Testis (tissue), 3 donors: ENCODE data around the gene FAXC. TPM values are rescaled to one million over a fixed set of nuclear protein-coding genes. Genes with fewer than 3 reads are reported as not detected.

Experiments
- DNase-seq: peaks from one replicate; pipeline ENCODE4 v3.0.0-alpha.2; 2019
- H3K27ac ChIP-seq, 2 donors: fragments of 200-600 bp; sonication (generic); one replicate each; pipeline ENCODE4 v1.5.1; 2019
- H3K27me3 ChIP-seq: fragments of 200-600 bp; sonication (generic); one replicate; pipeline ENCODE4 v1.5.1; 2019
- H3K36me3 ChIP-seq: fragments of 200-600 bp; sonication (generic); one replicate; pipeline ENCODE4 v1.5.1; 2017; ENCODE audit warnings: low read depth; ENCODE audit errors: missing control alignments
- H3K4me1 ChIP-seq: fragments of 200-600 bp; sonication (generic); one replicate; pipeline ENCODE4 v1.5.1; 2019
- H3K4me3 ChIP-seq, 2 donors: fragments of 200-600 bp; sonication (generic); one replicate each; pipeline ENCODE4 v1.5.1; 2017 to 2019
- H3K9me3 ChIP-seq: fragments of 200-600 bp; sonication (generic); one replicate; pipeline ENCODE4 v1.5.1; 2017
- CTCF ChIP-seq, 3 experiments: fragments of 450-650 bp in 2 of 3; fragments of 200-600 bp in 1 of 3; sonication (generic) in 1 of 3; IDR thresholded peaks; one replicate each; pipeline ENCODE4 v1.5.1; 2016 to 2019; ENCODE audit warnings: antibody characterized with exemption in 3 of 3, mild to moderate bottlenecking in 2 of 3, moderate library complexity in 1 of 3
- POLR2A ChIP-seq: fragments of 450-650 bp; IDR thresholded peaks from one replicate; pipeline ENCODE4 v1.6.1; 2017; ENCODE audit warnings: antibody characterized with exemption, mild to moderate bottlenecking, moderate library complexity
- WGBS, 2 donors: methylation state at CpG; one replicate each; pipeline ENCODE4 v1.1.5; 2018; 5-methylcytosine and 5-hydroxymethylcytosine counted together
- intact Hi-C: fragments of 100-400 bp; cut with DNase I; formaldehyde crosslinking; loops from one replicate; pipeline ENCODE4 v1.15.1; 2023; ENCODE audit warnings: low total_unique reads
- polyA plus RNA-seq: library from polyadenylated mRNA; stranded (reverse); fragments of 350-450 nt; fragmentation: Illumina TruSeq; extraction: RNeasy Lipid Tissue Mini Kit (QIAGEN cat#74804); gene quantifications from one replicate; pipeline ENCODE4 v1.2.3, GENCODE V29; 2014; ENCODE audit warnings: low read depth, low replicate concordance; ENCODE audit not compliant: insufficient read depth
- total RNA-seq, 2 donors: library from RNA; depleted of rRNA; stranded (reverse); fragments of >200 nt; gene quantifications; one replicate each; pipeline ENCODE4 v1.2.3, GENCODE V29; 2016

FAXC gene
- total and polyA plus RNA-seq, 3 donors from 2014 or later, result 2.7 to 5.9 (median 5.0) TPM

- H3K4me3 ChIP-seq, result no peak overlapping the region
- no peaks in the 10 kb centered on the region for H3K4me1 ChIP-seq
- H3K9me3 ChIP-seq, result no peaks in the 10 kb centered on the region
- DNase-seq, result no peak
- H3K36me3 ChIP-seq, result no peaks in the 10 kb centered on the region
- TF ChIP-seq CTCF (IDR thresholded peaks at IDR 0.05) (no peak), POLR2A (no peak)
- no peak overlapping the region for H3K27ac ChIP-seq
- intact Hi-C loops, result no loop called here
- 79 to 95% methylated on average over 5 of the region's 5 CpGs for WGBS, 2 donors
- H3K27me3 ChIP-seq, result no peaks in the 10 kb centered on the region
These were observed 14.6 kb upstream of the FAXC start for GRCh38 chr6:99364026-99364425.

- Histone ChIP-seq H3K27me3 (no peaks in the 10 kb centered on the region), H3K36me3 (no peaks in the 10 kb centered on the region), H3K4me3 (no peak overlapping the region), H3K4me1 (no peaks in the 10 kb centered on the region), H3K9me3 (no peaks in the 10 kb centered on the region), H3K27ac (no peak overlapping the region)
- intact Hi-C loops, result no loop called here
- no peak for TF ChIP-seq POLR2A
- no peak for TF ChIP-seq CTCF (IDR thresholded peaks at IDR 0.05)
- DNase-seq, result no peak
- WGBS, 2 donors, result 86 to 100% methylated on average over 1 of the region's 1 CpG
These were observed 13.3 kb upstream of the FAXC start for GRCh38 chr6:99362678-99363268.

- TF ChIP-seq POLR2A, result no peak
- TF ChIP-seq CTCF (IDR thresholded peaks at IDR 0.05), result no peak
- no peak for DNase-seq
- 73 to 76% methylated on average over 1 of the region's 1 CpG for WGBS, 2 donors
These were observed 10.3 kb upstream of the FAXC start for GRCh38 chr6:99359800-99360199.

GRCh38 chr6:99356641-99357040 is 7.2 kb upstream of the FAXC start:
- no peak for TF ChIP-seq POLR2A
- no peak for TF ChIP-seq CTCF (IDR thresholded peaks at IDR 0.05)
- WGBS, 2 donors, result 75 to 88% methylated on average over 1 of the region's 1 CpG
- intact Hi-C loops, result no loop called here
- DNase-seq, result no peak
- Histone ChIP-seq H3K4me1 (no peaks in the 10 kb centered on the region), H3K27ac (no peak overlapping the region), H3K4me3 (no peak overlapping the region), H3K9me3 (no peaks in the 10 kb centered on the region), H3K27me3 (no peaks in the 10 kb centered on the region), H3K36me3 (no peaks in the 10 kb centered on the region)

More at GRCh38 chr6:99359800-99360199, 10.3 kb upstream of the FAXC start:
- H3K4me1 ChIP-seq, result no peaks in the 10 kb centered on the region
- intact Hi-C loops, result no loop called here
- H3K27ac ChIP-seq, result no peak overlapping the region
- H3K9me3 ChIP-seq, result no peaks in the 10 kb centered on the region
- no peaks in the 10 kb centered on the region for H3K27me3 ChIP-seq
- H3K4me3 ChIP-seq, result no peak overlapping the region
- H3K36me3 ChIP-seq, result no peaks in the 10 kb centered on the region

GRCh38 chr6:99354983-99355382 is 5.5 kb upstream of the FAXC start:
- intact Hi-C loops, result no loop called here
- 67 to 85% methylated on average over 4 of the region's 4 CpGs for WGBS, 2 donors
- TF ChIP-seq CTCF (IDR thresholded peaks at IDR 0.05), result no peak
- no peak for TF ChIP-seq POLR2A
- no peak for DNase-seq
- no peaks in the 10 kb centered on the region for H3K27me3 ChIP-seq
- H3K27ac ChIP-seq, result no peak overlapping the region
- no peak overlapping the region for H3K4me3 ChIP-seq
- H3K36me3 ChIP-seq, result no peaks in the 10 kb centered on the region
- no peaks in the 10 kb centered on the region for H3K4me1 ChIP-seq
- H3K9me3 ChIP-seq, result no peaks in the 10 kb centered on the region
